IPS-18a (cell line): Measurements from ENCODE around the gene HEMK1.

Experiments used
- H3K27ac ChIP-seq: one replicate; pipeline ENCODE4 v1.5.1; 2013; ENCODE audit warnings: low read length
- H3K27me3 ChIP-seq: one replicate; pipeline ENCODE4 v1.6.1; 2013; ENCODE audit warnings: mild to moderate bottlenecking, low read length; ENCODE audit not compliant: control insufficient read depth, insufficient read depth
- H3K36me3 ChIP-seq: one replicate; pipeline ENCODE4 v1.6.1; 2013; ENCODE audit warnings: low read depth, low read length; ENCODE audit not compliant: control insufficient read depth
- H3K4me1 ChIP-seq: one replicate; pipeline ENCODE4 v1.6.1; 2013; ENCODE audit warnings: low read depth, low read length; ENCODE audit not compliant: control insufficient read depth
- H3K4me3 ChIP-seq: one replicate; pipeline ENCODE4 v1.5.1; 2013; ENCODE audit warnings: low read length
- H3K9ac ChIP-seq: one replicate; pipeline ENCODE4 v1.6.1; 2013; ENCODE audit warnings: mild to moderate bottlenecking, low read length, moderate library complexity
- H3K9me3 ChIP-seq: one replicate; pipeline ENCODE4 v1.6.1; 2013; ENCODE audit warnings: low read depth, low read length; ENCODE audit not compliant: control insufficient read depth

The HEMK1 gene

GRCh38 chr3:50581459-50581842 is 12.1 kb downstream of the HEMK1 start:
- no peak overlapping the region for H3K4me3 ChIP-seq
- no peak overlapping the region for H3K9ac ChIP-seq
- H3K9me3 ChIP-seq, result no peaks in the 10 kb centered on the region
- H3K27me3 ChIP-seq, result no peaks in the 10 kb centered on the region
- peaks cover 3% of the 10 kb centered on the region for H3K36me3 ChIP-seq
- no peak overlapping the region for H3K27ac ChIP-seq
- H3K4me1 ChIP-seq, result no peaks in the 10 kb centered on the region

DNA sequence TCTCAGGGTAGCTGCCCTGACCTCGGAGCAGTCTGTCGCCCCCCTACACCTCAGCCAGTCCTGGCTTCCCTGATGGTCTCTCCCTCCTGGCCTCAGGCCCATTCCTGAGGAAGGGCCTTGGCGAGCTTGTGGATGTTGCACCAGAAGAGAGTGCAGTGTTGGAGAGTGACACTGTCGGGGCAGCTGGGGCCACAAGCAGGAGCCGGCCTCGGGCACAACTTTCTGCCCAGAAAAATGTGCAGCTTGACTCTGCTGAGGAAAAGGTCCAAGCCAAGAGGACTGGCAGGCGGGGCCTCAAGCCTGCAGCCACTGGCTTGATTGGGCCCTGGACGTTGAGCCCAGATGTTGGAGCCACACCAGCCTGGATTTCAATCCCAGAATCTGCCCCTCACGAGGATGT is 12.8 kb downstream of the HEMK1 start:
- H3K27ac ChIP-seq, result no peak overlapping the region
- no peak overlapping the region for H3K9ac ChIP-seq
- no peaks in the 10 kb centered on the region for H3K4me1 ChIP-seq
- H3K4me3 ChIP-seq, result no peak overlapping the region
- no peaks in the 10 kb centered on the region for H3K27me3 ChIP-seq
- no peaks in the 10 kb centered on the region for H3K9me3 ChIP-seq
- peaks cover 3% of the 10 kb centered on the region for H3K36me3 ChIP-seq

- Histone ChIP-seq H3K9ac (no peak overlapping the region), H3K4me3 (no peak overlapping the region), H3K27ac (no peak overlapping the region), H3K27me3 (no peaks in the 10 kb centered on the region), H3K9me3 (no peaks in the 10 kb centered on the region), H3K36me3 (no peaks in the 10 kb centered on the region), H3K4me1 (no peaks in the 10 kb centered on the region)
These were observed 14.6 kb downstream of the HEMK1 start for GRCh38 chr3:50583897-50584296.

GRCh38 chr3:50584391-50584790 is 15.1 kb downstream of the HEMK1 start:
- H3K9me3 ChIP-seq, result no peaks in the 10 kb centered on the region
- H3K9ac ChIP-seq, result no peak overlapping the region
- no peaks in the 10 kb centered on the region for H3K27me3 ChIP-seq
- no peaks in the 10 kb centered on the region for H3K36me3 ChIP-seq
- no peak overlapping the region for H3K4me3 ChIP-seq
- H3K4me1 ChIP-seq, result no peaks in the 10 kb centered on the region
- H3K27ac ChIP-seq, result no peak overlapping the region

GRCh38 chr3:50585919-50586762 is 16.8 kb downstream of the HEMK1 start:
- Histone ChIP-seq H3K4me1 (no peaks in the 10 kb centered on the region), H3K36me3 (no peaks in the 10 kb centered on the region), H3K27ac (no peak overlapping the region), H3K9ac (no peak overlapping the region), H3K27me3 (no peaks in the 10 kb centered on the region), H3K9me3 (no peaks in the 10 kb centered on the region), H3K4me3 (no peak overlapping the region)

DNA sequence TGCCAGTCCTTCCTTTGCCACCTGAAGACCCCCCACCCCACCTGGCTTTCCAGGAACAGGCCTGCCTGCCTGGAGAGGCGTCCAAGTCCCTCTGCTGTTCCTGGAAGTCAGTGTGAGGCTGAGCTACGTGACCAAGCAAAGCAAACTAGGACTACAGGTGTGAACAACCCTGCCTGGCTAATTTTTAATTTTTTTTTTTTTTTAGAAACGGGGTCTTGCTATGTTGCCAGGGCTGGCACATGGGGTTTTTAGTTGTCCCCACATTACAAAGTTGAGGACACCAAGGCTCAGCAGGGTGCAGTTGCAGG is 17.4 kb downstream of the HEMK1 start:
- H3K9me3 ChIP-seq, result no peaks in the 10 kb centered on the region
- no peak overlapping the region for H3K27ac ChIP-seq
- H3K9ac ChIP-seq, result no peak overlapping the region
- no peaks in the 10 kb centered on the region for H3K4me1 ChIP-seq
- no peaks in the 10 kb centered on the region for H3K36me3 ChIP-seq
- H3K27me3 ChIP-seq, result no peaks in the 10 kb centered on the region
- no peak overlapping the region for H3K4me3 ChIP-seq

DNA sequence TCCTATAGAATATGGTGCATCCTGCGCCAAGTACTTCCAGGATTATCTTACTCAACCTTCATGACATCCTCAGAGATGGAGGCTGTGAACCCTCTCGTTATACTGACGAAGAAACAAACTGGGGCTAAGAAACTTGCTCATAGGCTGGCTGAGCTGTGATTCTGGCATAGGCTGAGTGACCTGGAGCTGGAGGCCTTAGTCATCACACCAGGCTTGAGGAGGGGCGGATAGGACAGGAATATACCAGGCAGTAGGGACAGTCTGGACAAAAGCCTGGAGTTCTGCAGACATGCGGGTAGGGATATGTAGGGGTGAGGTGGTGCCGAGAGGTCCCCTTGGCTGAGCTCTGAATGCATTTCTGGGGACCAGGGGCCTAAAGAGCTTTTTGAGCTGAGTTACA is 18.1 kb downstream of the HEMK1 start:
- no peaks in the 10 kb centered on the region for H3K4me1 ChIP-seq
- no peaks in the 10 kb centered on the region for H3K36me3 ChIP-seq
- no peaks in the 10 kb centered on the region for H3K27me3 ChIP-seq
- H3K4me3 ChIP-seq, result no peak overlapping the region
- no peak overlapping the region for H3K27ac ChIP-seq
- H3K9me3 ChIP-seq, result no peaks in the 10 kb centered on the region
- H3K9ac ChIP-seq, result no peak overlapping the region

DNA sequence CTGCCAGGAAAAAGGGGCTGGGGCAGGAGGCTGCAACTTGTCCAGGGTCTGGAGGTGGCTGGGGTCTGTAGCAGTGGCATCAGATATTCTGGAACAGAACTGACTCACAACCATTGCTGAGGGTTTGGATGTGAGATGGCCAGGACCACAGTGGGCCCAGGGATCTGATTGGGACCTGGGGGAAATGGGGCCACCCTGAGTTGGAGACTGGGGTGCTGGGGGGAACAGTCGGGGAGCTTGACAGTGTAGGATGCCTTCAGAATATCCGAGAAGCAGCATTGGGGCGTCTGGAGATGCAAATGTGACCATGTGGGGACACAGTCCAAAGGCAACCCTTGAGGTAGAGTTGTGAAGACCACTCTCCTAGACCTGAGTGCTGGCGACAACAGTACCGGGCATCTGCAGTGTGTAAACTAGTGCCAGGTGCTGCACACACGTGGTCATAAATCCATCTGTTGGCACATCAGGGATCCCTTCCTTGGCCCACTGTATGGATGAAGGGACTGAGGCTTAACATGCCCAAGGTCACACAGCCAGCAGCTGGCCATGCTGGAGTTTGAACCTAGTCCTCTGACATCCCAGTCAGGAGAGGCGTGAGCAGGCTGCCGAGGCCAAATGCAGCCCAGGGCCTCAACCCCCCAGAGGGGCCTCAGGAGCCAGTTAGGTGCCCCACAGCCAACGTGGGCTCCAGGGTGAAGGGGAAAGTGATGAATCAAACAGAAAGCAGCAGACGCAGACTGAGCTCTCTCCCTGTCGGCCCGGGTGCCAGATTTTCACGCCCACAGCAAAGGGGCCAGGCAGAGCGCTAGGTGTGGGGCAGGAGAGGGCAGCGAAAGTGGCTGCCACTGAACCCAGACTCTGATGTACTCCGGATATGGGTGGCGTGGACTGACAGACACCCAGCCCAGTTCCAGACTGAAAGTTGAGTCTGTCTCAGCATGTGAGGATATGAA is 18.8 kb downstream of the HEMK1 start:
- no peak overlapping the region for H3K27ac ChIP-seq

DNA sequence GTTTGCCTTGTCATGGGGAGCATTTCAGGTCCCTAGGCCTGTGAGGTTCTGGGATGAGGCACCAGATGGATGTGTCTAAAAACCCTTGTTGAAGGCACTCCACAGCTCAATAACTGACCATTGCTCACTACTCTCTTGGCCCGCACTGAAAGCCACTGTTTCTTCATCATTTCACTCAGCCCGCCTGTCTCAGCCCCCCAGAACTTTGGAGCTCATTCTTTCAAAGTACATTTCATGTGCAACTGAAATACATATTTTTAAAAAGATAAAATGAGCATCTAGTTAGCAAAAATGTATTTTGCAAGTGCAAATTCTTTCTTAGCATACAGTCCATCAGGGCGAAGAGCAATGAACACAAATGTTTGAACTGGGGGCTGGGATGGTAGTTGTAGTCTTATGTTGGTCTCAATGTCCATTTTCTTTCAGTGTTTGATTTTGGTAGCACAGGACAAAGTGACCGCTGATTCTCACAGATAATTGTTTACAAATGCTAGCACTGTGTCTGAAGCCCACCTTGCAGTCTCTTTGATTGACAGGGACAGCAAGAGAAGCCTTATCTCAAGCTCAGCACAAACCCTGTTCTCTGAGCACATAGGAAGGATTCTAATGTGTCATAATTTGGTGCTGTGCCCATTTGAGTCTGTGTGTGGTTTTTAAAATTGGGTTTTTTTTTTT is 19.6 kb downstream of the HEMK1 start:
- Histone ChIP-seq H3K4me3 (no peak overlapping the region), H3K9me3 (no peaks in the 10 kb centered on the region), H3K9ac (no peak overlapping the region), H3K27me3 (no peaks in the 10 kb centered on the region), H3K36me3 (no peaks in the 10 kb centered on the region), H3K27ac (no peak overlapping the region), H3K4me1 (no peaks in the 10 kb centered on the region)

More for the DNA sequence above, 18.8 kb downstream of the HEMK1 start:
- no peaks in the 10 kb centered on the region for H3K4me1 ChIP-seq
- no peak overlapping the region for H3K9ac ChIP-seq
- H3K4me3 ChIP-seq, result no peak overlapping the region
- H3K36me3 ChIP-seq, result no peaks in the 10 kb centered on the region
- H3K27me3 ChIP-seq, result no peaks in the 10 kb centered on the region
- H3K9me3 ChIP-seq, result no peaks in the 10 kb centered on the region

DNA sequence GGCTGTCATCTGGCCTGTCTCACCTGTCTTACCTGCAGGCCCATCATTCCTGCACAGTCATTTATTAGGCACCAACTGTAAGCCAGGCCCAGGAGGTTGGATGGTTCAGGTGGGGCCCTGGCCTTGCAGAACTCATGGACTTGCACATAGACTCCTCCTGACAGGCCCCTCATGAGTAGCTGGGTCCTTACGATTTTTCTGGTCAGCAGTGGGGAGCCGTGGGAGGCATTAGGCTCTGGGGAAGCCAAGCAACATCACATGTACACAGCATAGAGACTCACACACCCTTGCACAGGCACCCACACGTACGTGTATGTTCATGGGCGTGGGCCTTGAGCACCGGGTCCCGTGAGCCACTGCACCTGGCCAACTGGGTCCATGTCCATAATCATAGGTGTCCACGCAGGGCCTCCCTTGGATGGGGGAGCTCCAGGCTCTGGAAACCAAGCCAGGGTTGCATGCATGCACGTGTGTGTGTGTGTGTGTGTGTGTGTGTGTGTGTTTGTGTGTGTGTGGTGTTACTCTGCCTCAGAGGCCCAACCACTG is 21.9 kb downstream of the HEMK1 start:
- no peak overlapping the region for H3K27ac ChIP-seq
- no peaks in the 10 kb centered on the region for H3K36me3 ChIP-seq
- H3K27me3 ChIP-seq, result no peaks in the 10 kb centered on the region
- no peak overlapping the region for H3K4me3 ChIP-seq
- no peak overlapping the region for H3K9ac ChIP-seq
- no peaks in the 10 kb centered on the region for H3K9me3 ChIP-seq
- no peaks in the 10 kb centered on the region for H3K4me1 ChIP-seq

DNA sequence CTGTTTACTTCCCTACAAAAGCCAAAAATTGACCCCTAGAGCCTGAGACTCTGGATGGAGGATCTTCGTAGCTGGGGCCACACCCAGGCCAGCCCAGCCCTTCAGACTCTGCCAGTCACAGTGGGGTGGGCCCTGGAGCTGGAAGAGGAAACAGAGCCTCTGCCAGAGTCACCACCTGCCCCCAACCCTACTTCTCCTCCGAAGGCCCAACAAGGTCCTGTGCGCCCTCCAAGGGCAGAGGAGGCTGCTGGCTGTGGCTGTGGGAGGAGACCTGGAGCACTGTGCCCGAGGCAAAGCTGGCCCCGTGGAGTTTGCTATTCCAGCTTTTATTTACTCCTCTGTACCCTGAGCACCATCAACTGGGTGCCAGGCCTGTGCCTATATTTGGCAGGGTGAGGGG is 23.2 kb downstream of the HEMK1 start:
- Histone ChIP-seq H3K27ac (no peak overlapping the region), H3K27me3 (no peaks in the 10 kb centered on the region), H3K9me3 (no peaks in the 10 kb centered on the region), H3K4me1 (no peaks in the 10 kb centered on the region), H3K4me3 (no peak overlapping the region), H3K9ac (no peak overlapping the region), H3K36me3 (no peaks in the 10 kb centered on the region)
